Common myeloid progenitor, CD34-positive (primary cell): ENCODE results near the gene SRSF10.
"Not testable (repeated sequence)": the region's sequence is repeated elsewhere in the genome, so short reads cannot be mapped to it uniquely, and the experiment has no call there.

Experiments
- CTCF ChIA-PET: fragments of 350-600 bp; sonication (Branson Sonifier 250); formaldehyde crosslinking; loops from one replicate; lab custom pipeline; 2021; ENCODE audit warnings: antibody characterized with exemption; lab: Charles Lee
- POLR2A ChIA-PET: fragments of 350-600 bp; sonication (Branson Sonifier 250); formaldehyde crosslinking; loops from one replicate; lab custom pipeline; 2021; ENCODE audit warnings: antibody characterized with exemption; lab: Charles Lee
- DNase-seq, 3 donors: peaks; one replicate each; pipeline versions ENCODE4 v3.0.0 to v3.0.0-alpha.2; 2013
- H3K27ac ChIP-seq, 2 experiments: 1 replicate in 1 of 2; 2 replicates in 1 of 2; pipeline ENCODE4 v1.7.0; 2013; ENCODE audit warnings: inconsistent platforms in 2 of 2, low read length in 2 of 2, mild to moderate bottlenecking in 2 of 2, low read depth in 1 of 2, moderate library complexity in 1 of 2; ENCODE audit not compliant: severe bottlenecking in 2 of 2, insufficient read depth in 1 of 2, poor library complexity in 1 of 2
- H3K27me3 ChIP-seq, 5 experiments: replicated peaks in 2 of 5; 1 replicate in 3 of 5; 2 replicates in 2 of 5; pipeline versions ENCODE4 v1.6.1 to v1.7.0; 2013; ENCODE audit warnings: low read length in 4 of 5, mild to moderate bottlenecking in 2 of 5, moderate library complexity in 2 of 5, inconsistent platforms in 1 of 5; ENCODE audit not compliant: insufficient read depth in 5 of 5, control insufficient read depth in 4 of 5
- H3K36me3 ChIP-seq, 4 experiments: 1 replicate in 2 of 4; 2 replicates in 2 of 4; pipeline versions ENCODE4 v1.6.1 to v1.7.0; 2013; ENCODE audit warnings: low read length in 3 of 4, control low read depth in 1 of 4, mild to moderate bottlenecking in 1 of 4; ENCODE audit not compliant: control insufficient read depth in 4 of 4, insufficient read depth in 4 of 4
- H3K4me1 ChIP-seq, 4 experiments: 1 replicate in 3 of 4; 2 replicates in 1 of 4; pipeline versions ENCODE4 v1.6.1 to v1.7.1; 2013; ENCODE audit warnings: low read length in 3 of 4, mild to moderate bottlenecking in 3 of 4, control low read depth in 1 of 4, inconsistent platforms in 1 of 4, moderate library complexity in 1 of 4; ENCODE audit not compliant: control insufficient read depth in 4 of 4, insufficient read depth in 4 of 4; ENCODE audit errors: control extremely low read depth in 1 of 4
- H3K4me3 ChIP-seq, 7 experiments: 1 replicate in 4 of 7; 2 replicates in 3 of 7; pipeline versions ENCODE4 v1.5.1 to v1.7.0; 2013; ENCODE audit warnings: mild to moderate bottlenecking in 7 of 7, low read length in 6 of 7, moderate library complexity in 6 of 7, inconsistent platforms in 2 of 7, low read depth in 2 of 7, control low read depth in 1 of 7; ENCODE audit not compliant: insufficient read depth in 4 of 7, control insufficient read depth in 1 of 7; ENCODE audit errors: extremely low read depth in 1 of 7
- H3K9me3 ChIP-seq, 5 experiments: 1 replicate in 4 of 5; 2 replicates in 1 of 5; pipeline versions ENCODE4 v1.6.1 to v1.7.1; 2013; ENCODE audit warnings: low read length in 4 of 5, mild to moderate bottlenecking in 2 of 5, inconsistent platforms in 1 of 5, low read depth in 1 of 5, moderate library complexity in 1 of 5; ENCODE audit not compliant: control insufficient read depth in 4 of 5, insufficient read depth in 2 of 5; ENCODE audit errors: control extremely low read depth in 1 of 5
- WGBS: methylation state at CpG from one replicate; pipeline ENCODE4 v1.1.5; 2013; ENCODE audit not compliant: insufficient coverage; 5-methylcytosine and 5-hydroxymethylcytosine counted together

The SRSF10 gene

GRCh38 chr1:23996700-23997229, 16.6 kb upstream of the SRSF10 start:
- no peaks in the 10 kb centered on the region for H3K9me3 ChIP-seq
- CTCF ChIA-PET: no interaction called here
- 96% methylated on average over 7 of the region's 10 CpGs for WGBS
- no peaks in the 10 kb centered on the region for H3K27me3 ChIP-seq
- H3K4me1 ChIP-seq: no peaks in the 10 kb centered on the region
- no peaks in the 10 kb centered on the region for H3K36me3 ChIP-seq
- POLR2A ChIA-PET: interaction anchor here (0.7 kb wide), 1 partner anchor 16 kb away, joined by 6 read pairs; no protein-coding TSS in a partner anchor
- H3K4me3 ChIP-seq: no peak overlapping the region
- H3K27ac ChIP-seq: no peak overlapping the region
- no peak for DNase-seq

GRCh38 chr1:23995431-23995837, 15.3 kb upstream of the SRSF10 start:
- Histone ChIP-seq H3K4me1 (no peaks in the 10 kb centered on the region), H3K36me3 (no peaks in the 10 kb centered on the region), H3K4me3 (no peak overlapping the region), H3K9me3 (no peaks in the 10 kb centered on the region), H3K27me3 (no peaks in the 10 kb centered on the region), H3K27ac (no peak overlapping the region)
- WGBS: 97% methylated on average over 9 of the region's 13 CpGs
- CTCF ChIA-PET: no interaction called here
- DNase-seq: no peak
- POLR2A ChIA-PET: no interaction called here

- H3K4me3 ChIP-seq, H3K9me3 ChIP-seq, H3K27me3 ChIP-seq, POLR2A ChIA-PET, H3K27ac ChIP-seq, CTCF ChIA-PET, H3K36me3 ChIP-seq, H3K4me1 ChIP-seq, DNase-seq: not testable (repeated sequence)
- WGBS: 95% methylated on average over 11 of the region's 13 CpGs
Observed at GRCh38 chr1:23992011-23992410, 11.9 kb upstream of the SRSF10 start.

GRCh38 chr1:23989263-23989662, 9.1 kb upstream of the SRSF10 start:
- ChIA-PET CTCF (interaction anchor here (0.6 to 1.2 kb wide), 2 partner anchors 25 to 513 kb away, joined by 3 read pairs; no protein-coding TSS in a partner anchor), POLR2A (interaction anchor here (0.6 kb wide), 1 partner anchor 80 kb away, joined by 3 read pairs; no protein-coding TSS in a partner anchor)
- WGBS: 100% methylated on average over 1 of the region's 3 CpGs
- DNase-seq: peak in 2 of 3 donors; percentile 27 to 49
- Histone ChIP-seq H3K4me1 (peaks cover 0 to 12% (median 3%) of the 10 kb centered on the region in 4 experiments), H3K27ac (no peak overlapping the region), H3K9me3 (no peaks in the 10 kb centered on the region), H3K4me3 (no peak overlapping the region), H3K36me3 (no peaks in the 10 kb centered on the region), H3K27me3 (no peaks in the 10 kb centered on the region)

- DNase-seq, H3K9me3 ChIP-seq, H3K27me3 ChIP-seq, POLR2A ChIA-PET, H3K27ac ChIP-seq, H3K4me3 ChIP-seq, H3K36me3 ChIP-seq: not testable (repeated sequence)
- peaks cover 0 to 26% (median 7%) of the 10 kb centered on the region in 4 experiments for H3K4me1 ChIP-seq
- CTCF ChIA-PET: interaction anchor here (0.9 kb wide), 1 partner anchor 23 kb away, joined by 3 read pairs; no protein-coding TSS in a partner anchor
- WGBS: 91% methylated on average over 3 of the region's 23 CpGs
Observed at GRCh38 chr1:23987038-23987437, 6.9 kb upstream of the SRSF10 start.

GRCh38 chr1:23984417-23985186, 4.5 kb upstream of the SRSF10 start:
- H3K27ac ChIP-seq: no peak overlapping the region
- H3K9me3 ChIP-seq: no peaks in the 10 kb centered on the region
- POLR2A ChIA-PET: no interaction called here
- no peak overlapping the region for H3K4me3 ChIP-seq
- H3K4me1 ChIP-seq: peaks cover 10 to 43% (median 20%) of the 10 kb centered on the region in 4 experiments
- H3K27me3 ChIP-seq: no peaks in the 10 kb centered on the region
- no CpG with 5 or more reads among the region's 5 CpGs for WGBS
- H3K36me3 ChIP-seq: no peaks in the 10 kb centered on the region
- CTCF ChIA-PET: interaction anchor here (1.2 kb wide), 1 partner anchor 19 kb away, joined by 3 read pairs; no protein-coding TSS in a partner anchor
- DNase-seq: peak in 2 of 3 donors; percentile 28 to 30

- H3K4me1 ChIP-seq: peaks cover 24 to 64% (median 49%) of the 10 kb centered on the region in 4 experiments
- H3K36me3 ChIP-seq: peaks cover 2 to 31% (median 7%) of the 10 kb centered on the region in 4 experiments
- peak overlapping the region; percentile 74 to 98 for H3K27ac ChIP-seq
- peak; percentile 59 to 85 (median 82) for DNase-seq
- no peaks in the 10 kb centered on the region for H3K9me3 ChIP-seq
- CTCF ChIA-PET: interaction anchor here (0.7 to 2.0 kb wide), 4 partner anchors 10 to 47 kb away, joined by 3 to 7 read pairs (median 4); no protein-coding TSS in a partner anchor
- POLR2A ChIA-PET: interaction anchor here (0.6 to 2.4 kb wide), 5 partner anchors 12 to 190 kb away, joined by 3 to 7 read pairs (median 5); partner anchors contain the start of genes LYPLA2 and PNRC2
- WGBS: 23% methylated on average over 3 of the region's 6 CpGs
- peak overlapping the region in 6 of 7 experiments; percentile 45 to 99 (median 91) for H3K4me3 ChIP-seq
- no peaks in the 10 kb centered on the region for H3K27me3 ChIP-seq
Observed at GRCh38 chr1:23980728-23981070, 572 bp upstream of the SRSF10 start.
